Activated naive CD4-positive, alpha-beta T cell (primary cell): ENCODE results near the gene OR10A6.

Experiments
- DNase-seq, 4 experiments: peaks; one replicate each; lab custom pipeline; 2025; lab: John Stamatoyannopoulos, UW

The OR10A6 gene

GRCh38 chr11:7909585-7910285 is 21.3 kb downstream of the OR10A6 start:
- DNase-seq = no peak

DNA sequence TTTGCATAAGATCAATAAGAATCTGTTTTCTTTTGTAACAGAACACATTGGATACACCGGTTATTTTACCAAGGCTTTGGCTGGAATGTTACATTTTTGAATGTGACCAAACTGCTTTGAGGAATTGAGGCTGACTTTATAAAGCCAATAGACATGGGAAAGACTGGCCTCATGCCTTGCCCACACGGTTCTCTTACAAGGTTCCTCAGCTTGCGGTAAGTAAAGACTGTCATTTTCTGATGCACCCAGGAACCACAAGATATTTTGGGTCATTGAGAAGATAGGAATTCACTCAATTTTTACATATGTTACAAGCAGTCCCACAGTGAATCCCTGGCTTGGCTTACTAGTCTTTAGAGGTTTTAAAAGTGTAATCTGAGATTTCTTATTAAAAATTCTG is 23.9 kb downstream of the OR10A6 start:
- DNase-seq = no peak

- no peak for DNase-seq
Measured at GRCh38 chr11:7906481-7906880, 24.6 kb downstream of the OR10A6 start.

- DNase-seq = no peak
Measured at GRCh38 chr11:7905961-7906429, 25.1 kb downstream of the OR10A6 start.

GRCh38 chr11:7905549-7905948 is 25.5 kb downstream of the OR10A6 start:
- no peak for DNase-seq

GRCh38 chr11:7904917-7905316 is 26.2 kb downstream of the OR10A6 start:
- no peak for DNase-seq

DNA sequence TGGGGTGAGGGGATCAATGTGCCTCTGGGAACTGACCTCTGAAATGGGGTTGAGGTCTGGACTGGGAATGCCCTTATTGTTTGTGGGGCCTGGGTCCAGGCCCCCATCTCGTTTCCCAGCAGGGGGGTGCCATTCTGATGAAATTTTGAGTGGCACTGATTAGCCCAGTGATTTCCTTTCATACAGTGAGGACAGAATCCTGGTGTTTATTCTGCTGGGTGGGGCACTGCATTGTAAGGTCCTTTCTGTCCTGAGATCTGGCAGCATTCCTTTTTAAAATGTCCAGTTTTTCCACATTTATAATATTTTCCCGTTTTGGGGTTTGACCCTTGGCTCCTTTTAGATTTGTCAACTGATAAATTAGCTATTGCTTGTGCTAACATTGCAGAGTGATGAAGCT is 27.1 kb downstream of the OR10A6 start:
- no peak for DNase-seq

- no peak for DNase-seq
Measured at GRCh38 chr11:7901319-7901854, 29.7 kb downstream of the OR10A6 start.

DNA sequence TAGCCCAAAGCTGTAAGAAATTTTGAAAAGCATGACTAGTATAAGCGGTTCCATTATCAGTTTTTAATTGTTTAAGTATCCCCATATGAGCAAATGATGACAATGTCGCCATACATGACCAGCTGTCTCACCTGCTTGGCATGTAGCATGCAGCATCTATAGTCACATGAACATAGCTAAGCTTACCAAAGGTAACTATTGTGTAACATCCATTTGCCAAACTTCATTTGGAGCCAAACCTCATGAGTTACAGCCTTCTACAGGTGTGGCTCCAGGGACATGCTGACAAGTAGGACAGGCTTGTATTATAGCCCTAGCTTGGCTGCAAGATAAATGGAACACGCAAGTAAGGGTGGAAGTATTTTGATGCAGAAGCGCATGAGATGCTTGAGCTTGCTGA is 30.4 kb downstream of the OR10A6 start:
- no peak for DNase-seq

- DNase-seq = no peak
Measured at GRCh38 chr11:7899418-7899817, 31.6 kb downstream of the OR10A6 start.

DNA sequence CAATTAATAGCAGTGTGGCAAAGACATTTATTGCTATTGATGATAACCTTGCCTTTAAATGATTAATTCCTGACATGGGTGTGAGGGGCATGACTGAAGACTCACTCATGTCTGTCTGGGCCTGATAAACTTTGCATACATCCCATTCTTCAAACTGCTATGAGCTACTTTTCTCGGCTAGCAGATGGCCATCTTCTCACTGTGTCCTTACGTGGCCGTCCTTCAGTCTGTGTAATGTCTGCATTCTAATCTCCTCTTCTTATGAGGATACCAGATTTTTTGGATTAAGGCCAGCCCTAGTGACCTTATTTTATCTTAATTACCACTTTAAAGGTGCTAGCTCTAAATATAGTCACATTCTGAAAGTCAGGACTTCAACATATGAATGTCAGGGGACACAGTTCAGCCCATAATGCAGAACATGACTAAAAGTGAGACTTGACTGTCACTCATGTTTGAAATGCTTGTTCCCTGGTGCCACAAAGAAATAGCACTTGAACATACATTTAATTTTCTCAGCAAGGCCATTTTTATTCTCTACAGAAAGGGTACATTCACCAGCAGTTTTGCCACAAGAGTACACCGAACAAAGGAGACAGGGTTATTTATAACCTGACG is 32.3 kb downstream of the OR10A6 start:
- no peak for DNase-seq

DNA sequence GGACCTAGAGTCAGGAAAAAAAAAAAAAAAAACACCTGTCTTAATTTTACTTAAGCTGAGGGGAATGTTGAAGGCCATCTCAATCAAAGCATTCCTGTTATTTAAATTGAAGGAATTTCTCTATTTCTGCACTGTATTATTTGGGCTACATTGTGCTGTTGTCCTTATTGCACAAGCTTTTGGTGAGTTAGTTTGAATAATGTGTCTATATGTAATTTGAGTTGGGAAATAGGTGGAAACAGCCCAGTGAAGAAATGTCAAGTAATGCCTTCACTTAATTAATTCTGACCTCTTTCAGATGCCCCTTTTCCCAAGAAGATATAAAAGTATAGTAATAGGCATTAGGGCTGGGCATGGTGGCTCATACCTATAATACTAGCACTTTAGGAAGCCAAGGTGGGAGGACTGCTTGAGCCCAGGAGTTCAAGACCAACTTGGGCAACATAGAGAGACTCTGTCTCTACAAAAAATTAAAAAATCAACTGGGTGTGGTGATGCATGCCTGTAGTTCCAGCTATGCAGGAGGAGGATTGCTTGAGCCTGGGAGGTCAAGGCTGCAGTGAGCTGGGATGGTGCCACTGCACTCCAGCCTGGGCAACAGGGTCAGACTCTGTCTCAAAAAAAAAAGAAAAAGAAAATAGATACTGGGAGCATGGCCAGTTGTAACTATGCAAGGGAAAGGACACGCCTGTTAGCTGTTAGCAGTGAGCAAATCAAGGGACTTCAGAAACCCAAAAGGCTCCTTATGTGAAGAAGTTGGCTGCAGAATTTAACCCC is 34.9 kb downstream of the OR10A6 start:
- DNase-seq = no peak

GRCh38 chr11:7894251-7894650 is 36.8 kb downstream of the OR10A6 start:
- no peak for DNase-seq

DNA sequence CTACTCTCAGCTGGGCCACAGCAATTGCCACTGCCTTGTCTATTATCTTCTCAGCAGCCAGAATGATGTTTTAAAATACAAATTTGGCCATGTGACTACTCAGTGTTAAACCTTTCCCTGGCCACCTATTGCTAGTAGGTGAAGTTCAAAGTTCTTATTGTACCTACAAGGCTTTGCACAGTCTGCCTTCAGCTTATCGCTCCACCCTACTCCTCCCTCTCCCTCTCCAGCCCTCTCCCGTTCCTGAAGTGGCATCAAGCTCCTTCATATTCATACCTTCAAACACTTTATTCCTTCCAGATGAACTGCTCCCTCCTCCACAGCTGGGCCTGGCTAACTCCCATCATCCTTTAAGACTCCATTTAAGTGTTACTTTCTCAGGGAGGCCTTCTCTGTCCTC is 37.3 kb downstream of the OR10A6 start:
- DNase-seq = no peak

GRCh38 chr11:7892840-7893254 is 38.2 kb downstream of the OR10A6 start:
- DNase-seq = no peak

DNA sequence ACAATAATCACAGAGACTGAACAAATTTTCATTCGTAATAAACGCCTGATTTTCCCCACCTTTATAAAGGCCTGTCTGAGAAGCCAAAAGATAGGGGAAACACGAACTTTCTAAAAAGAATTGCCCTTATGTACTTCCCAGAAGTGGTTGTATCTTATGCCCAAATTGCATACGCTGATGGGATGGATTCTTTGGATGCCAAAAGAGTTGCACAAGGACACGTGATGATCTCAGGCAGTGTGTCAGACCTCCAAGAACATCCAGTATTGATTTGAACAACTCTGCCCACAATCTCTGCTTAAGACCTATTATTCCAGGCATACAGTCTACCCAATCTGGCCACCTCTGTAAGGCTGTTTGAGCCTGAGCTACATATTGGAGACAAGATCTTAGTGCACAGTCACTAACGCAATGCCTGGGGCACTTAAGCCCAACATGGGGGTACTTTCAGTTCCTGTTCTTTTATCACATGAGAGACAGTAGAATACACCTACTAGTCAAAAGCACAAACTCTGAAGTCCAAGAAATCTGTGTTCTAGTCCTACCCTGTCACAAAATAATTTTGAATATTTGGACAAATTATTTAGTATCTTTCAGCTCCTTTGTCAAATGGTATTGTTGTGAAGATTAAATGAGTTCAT is 38.9 kb downstream of the OR10A6 start:
- DNase-seq = no peak

DNA sequence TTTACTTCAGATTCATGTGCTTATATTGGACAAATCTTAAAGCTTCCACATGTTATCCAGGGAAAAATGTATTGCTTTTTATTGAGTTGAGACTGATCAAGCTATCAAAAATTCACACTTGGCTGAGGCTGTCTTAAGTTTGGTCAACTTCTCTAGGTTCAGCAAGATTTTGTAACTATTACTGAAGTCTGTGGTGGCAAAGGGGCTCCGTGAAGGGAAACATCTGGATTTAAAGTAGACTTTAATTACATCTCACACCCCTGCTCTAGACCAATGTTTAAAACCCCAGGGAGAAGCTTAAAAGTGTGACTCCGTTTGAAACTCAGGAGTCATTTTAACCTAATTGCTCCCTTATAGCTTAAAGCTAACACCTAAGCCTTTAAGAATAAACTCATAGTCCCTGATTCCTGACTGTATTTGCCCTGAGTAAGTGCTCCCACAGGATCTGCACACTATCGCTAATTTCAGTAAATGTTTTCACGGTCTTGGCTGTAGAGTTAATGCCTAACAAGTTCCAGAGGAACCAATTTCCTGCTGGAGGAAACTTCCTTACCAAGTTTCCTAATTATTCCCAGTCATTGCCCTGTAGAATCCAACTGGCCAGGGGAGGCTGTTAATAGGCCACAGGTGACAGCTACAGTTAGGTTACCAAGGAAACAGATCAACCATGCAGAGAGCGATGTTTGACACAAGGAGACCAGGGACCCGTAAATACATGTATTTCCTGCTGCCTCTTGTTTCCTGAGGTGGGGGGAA is 40.5 kb downstream of the OR10A6 start:
- DNase-seq = no peak

- no peak for DNase-seq
Measured at GRCh38 chr11:7889985-7890384, 41.1 kb downstream of the OR10A6 start.

GRCh38 chr11:7882860-7883259 is 48.2 kb downstream of the OR10A6 start:
- no peak for DNase-seq
